ENCODE results near the gene PRDM15. TPM values are rescaled to one million over a fixed set of nuclear protein-coding genes. Genes with fewer than 3 reads are reported as not detected.

Gene PRDM15
- total RNA-seq, 8 experiments from 2014 or later = 2.9 to 9.9 (median 4.7) TPM

GRCh38 chr21:41877901-41878830 is 978 bp downstream of the PRDM15 start:
- peak overlapping the region; percentile 54 to 96 (median 75) for H3K4me3 ChIP-seq
- H3K27ac ChIP-seq = peak overlapping the region; percentile 98
- in situ Hi-C loops (cut with MboI; ENCODE audit: low pct_unique_long_range_greater_than_20kb in 2 of 9, low sequenced_read_pairs in 9 of 9, unreplicated experiment in 9 of 9) = no loop called here
- ATAC-seq (replicated peaks in 6 of 8) = peak; percentile 7 to 26 (median 18)
- H3K4me1 ChIP-seq (replicated peaks in 1 of 2) = peaks cover 4 to 5% of the 10 kb centered on the region in 2 donors
- 0 to 39% (median 8%) methylated on average over 2 to 12 of the region's 48 CpGs for WGBS, 10 experiments

- Histone ChIP-seq H3K27ac (no peak overlapping the region), H3K4me1 (replicated peaks in 1 of 2) (peaks cover 4 to 5% of the 10 kb centered on the region in 2 donors), H3K4me3 (peak overlapping the region in 2 of 5 donors; percentile 75 to 96)
- no peak for ATAC-seq (replicated peaks in 6 of 8)
- WGBS, 10 experiments = 57 to 100% (median 91%) methylated on average over 1 to 5 of the region's 11 CpGs; no CpG with 5 or more reads in 1 of the 10 experiments
- in situ Hi-C loops (cut with MboI; ENCODE audit: low pct_unique_long_range_greater_than_20kb in 2 of 9, low sequenced_read_pairs in 9 of 9, unreplicated experiment in 9 of 9) = no loop called here
Observed at GRCh38 chr21:41876928-41877652, 2.1 kb downstream of the PRDM15 start.

GRCh38 chr21:41876396-41876795 is 2.7 kb downstream of the PRDM15 start:
- Histone ChIP-seq H3K27ac (no peak overlapping the region), H3K4me3 (no peak overlapping the region), H3K4me1 (replicated peaks in 1 of 2) (peaks cover 8 to 11% of the 10 kb centered on the region in 2 donors)
- no peak for ATAC-seq (replicated peaks in 6 of 8)
- WGBS, 10 experiments = 60 to 100% (median 95%) methylated on average over 2 to 7 of the region's 8 CpGs; no CpG with 5 or more reads in 6 of the 10 experiments
- in situ Hi-C loops (cut with MboI; ENCODE audit: low pct_unique_long_range_greater_than_20kb in 2 of 9, low sequenced_read_pairs in 9 of 9, unreplicated experiment in 9 of 9) = no loop called here

GRCh38 chr21:41875086-41875485 is 4.1 kb downstream of the PRDM15 start:
- ATAC-seq (replicated peaks in 6 of 8) = no peak
- WGBS, 10 experiments = 88 to 100% (median 98%) methylated on average over 1 to 5 of the region's 8 CpGs; no CpG with 5 or more reads in 4 of the 10 experiments
- in situ Hi-C loops (cut with MboI; ENCODE audit: low pct_unique_long_range_greater_than_20kb in 2 of 9, low sequenced_read_pairs in 9 of 9, unreplicated experiment in 9 of 9) = no loop called here
- H3K27ac ChIP-seq = no peak overlapping the region
- H3K4me1 ChIP-seq (replicated peaks in 1 of 2) = peaks cover 15 to 21% of the 10 kb centered on the region in 2 donors
- H3K4me3 ChIP-seq = no peak overlapping the region

- in situ Hi-C loops (cut with MboI; ENCODE audit: low pct_unique_long_range_greater_than_20kb in 2 of 9, low sequenced_read_pairs in 9 of 9, unreplicated experiment in 9 of 9) = loop anchor here in 1 of 9 experiments (25.0 kb wide), 1 partner anchor 238 kb away; no protein-coding TSS in a partner anchor
- Histone ChIP-seq H3K4me3 (no peak overlapping the region), H3K27ac (no peak overlapping the region), H3K4me1 (replicated peaks in 1 of 2) (peaks cover 18 to 26% of the 10 kb centered on the region in 2 donors)
- ATAC-seq (replicated peaks in 6 of 8) = no peak
- WGBS, 10 experiments = 79 to 100% (median 87%) methylated on average over 1 to 9 of the region's 11 CpGs; no CpG with 5 or more reads in 4 of the 10 experiments
Observed at GRCh38 chr21:41874611-41875010, 4.5 kb downstream of the PRDM15 start.

GRCh38 chr21:41873426-41873825 is 5.7 kb downstream of the PRDM15 start:
- ATAC-seq (replicated peaks in 6 of 8) = no peak
- WGBS, 10 experiments = 83 to 100% (median 94%) methylated on average over 1 to 6 of the region's 6 CpGs; no CpG with 5 or more reads in 2 of the 10 experiments
- Histone ChIP-seq H3K4me3 (no peak overlapping the region), H3K27ac (no peak overlapping the region), H3K4me1 (replicated peaks in 1 of 2) (peaks cover 22 to 27% of the 10 kb centered on the region in 2 donors)
- in situ Hi-C loops (cut with MboI; ENCODE audit: low pct_unique_long_range_greater_than_20kb in 2 of 9, low sequenced_read_pairs in 9 of 9, unreplicated experiment in 9 of 9) = loop anchor here in 1 of 9 experiments (25.0 kb wide), 1 partner anchor 239 kb away; no protein-coding TSS in a partner anchor

- in situ Hi-C loops (cut with MboI; ENCODE audit: low pct_unique_long_range_greater_than_20kb in 2 of 9, low sequenced_read_pairs in 9 of 9, unreplicated experiment in 9 of 9) = loop anchor here in 1 of 9 experiments (25.0 kb wide), 1 partner anchor 239 kb away; no protein-coding TSS in a partner anchor
- Histone ChIP-seq H3K4me1 (replicated peaks in 1 of 2) (peaks cover 22 to 26% of the 10 kb centered on the region in 2 donors), H3K4me3 (no peak overlapping the region), H3K27ac (no peak overlapping the region)
- whole genome bisulfite sequencing, 10 experiments = 74 to 100% (median 86%) methylated on average over 3 to 8 of the region's 13 CpGs; no CpG with 5 or more reads in 6 of the 10 experiments
- ATAC-seq (replicated peaks in 6 of 8) = no peak
Observed at GRCh38 chr21:41873005-41873404, 6.1 kb downstream of the PRDM15 start.

GRCh38 chr21:41871293-41872030 is 7.7 kb downstream of the PRDM15 start:
- Histone ChIP-seq H3K27ac (no peak overlapping the region), H3K4me3 (no peak overlapping the region), H3K4me1 (replicated peaks in 1 of 2) (peaks cover 17 to 23% of the 10 kb centered on the region in 2 donors)
- ATAC-seq (replicated peaks in 6 of 8) = peak in 5 of 8 experiments; percentile 14 to 70 (median 35)
- 83 to 97% (median 90%) methylated on average over 1 to 5 of the region's 15 CpGs; no CpG with 5 or more reads in 5 of the 10 experiments for WGBS, 10 experiments
- in situ Hi-C loops (cut with MboI; ENCODE audit: low pct_unique_long_range_greater_than_20kb in 2 of 9, low sequenced_read_pairs in 9 of 9, unreplicated experiment in 9 of 9) = loop anchor here in 1 of 9 experiments (25.0 kb wide), 1 partner anchor 241 kb away; no protein-coding TSS in a partner anchor

GRCh38 chr21:41869771-41870170 is 9.4 kb downstream of the PRDM15 start:
- 17 to 100% (median 73%) methylated on average over 1 to 9 of the region's 9 CpGs for WGBS, 10 experiments
- Histone ChIP-seq H3K4me3 (no peak overlapping the region), H3K4me1 (replicated peaks in 1 of 2) (peaks cover 17 to 23% of the 10 kb centered on the region in 2 donors), H3K27ac (no peak overlapping the region)
- ATAC-seq (replicated peaks in 6 of 8) = peak in 4 of 8 experiments; percentile 23 to 49 (median 38)
- in situ Hi-C loops (cut with MboI; ENCODE audit: low pct_unique_long_range_greater_than_20kb in 2 of 9, low sequenced_read_pairs in 9 of 9, unreplicated experiment in 9 of 9) = loop anchor here in 1 of 9 experiments (25.0 kb wide), 1 partner anchor 243 kb away; no protein-coding TSS in a partner anchor

GRCh38 chr21:41868062-41868710 is 11.0 kb downstream of the PRDM15 start:
- WGBS, 10 experiments = 3 to 86% (median 54%) methylated on average over 5 to 10 of the region's 10 CpGs
- in situ Hi-C loops (cut with MboI; ENCODE audit: low pct_unique_long_range_greater_than_20kb in 2 of 9, low sequenced_read_pairs in 9 of 9, unreplicated experiment in 9 of 9) = loop anchor here in 1 of 9 experiments (25.0 kb wide), 1 partner anchor 244 kb away; no protein-coding TSS in a partner anchor
- H3K4me1 ChIP-seq (replicated peaks in 1 of 2) = peaks cover 17 to 23% of the 10 kb centered on the region in 2 donors

GRCh38 chr21:41867313-41867712 is 11.8 kb downstream of the PRDM15 start:
- no peak overlapping the region for H3K27ac ChIP-seq
- no peak overlapping the region for H3K4me3 ChIP-seq
- ATAC-seq (replicated peaks in 6 of 8) = no peak
- 67 to 100% (median 95%) methylated on average over 1 to 7 of the region's 8 CpGs; no CpG with 5 or more reads in 1 of the 10 experiments for WGBS, 10 experiments
- in situ Hi-C loops (cut with MboI; ENCODE audit: low pct_unique_long_range_greater_than_20kb in 2 of 9, low sequenced_read_pairs in 9 of 9, unreplicated experiment in 9 of 9) = loop anchor here in 1 of 9 experiments (25.0 kb wide), 1 partner anchor 245 kb away; no protein-coding TSS in a partner anchor
- H3K4me1 ChIP-seq (replicated peaks in 1 of 2) = peaks cover 17 to 23% of the 10 kb centered on the region in 2 donors

More at GRCh38 chr21:41868062-41868710, 11.0 kb downstream of the PRDM15 start:
- Histone ChIP-seq H3K27ac (peak overlapping the region in 1 of 2 donors; percentile 24), H3K4me3 (no peak overlapping the region)
- peak in 6 of 8 experiments; percentile 70 to 88 (median 78) for ATAC-seq (replicated peaks in 6 of 8)

All from motor neuron (in vitro differentiated cells).